GM21717 (cell line): Measurements from ENCODE around the gene NFIX.

Experiments used
- ATAC-seq: cut with Tn5 transposase; IDR thresholded peaks from one replicate; pipeline ENCODE4 v1.9.1; 2021; ENCODE audit warnings: mild to moderate bottlenecking, moderate library complexity; ENCODE audit not compliant: unreplicated experiment

NFIX gene

DNA sequence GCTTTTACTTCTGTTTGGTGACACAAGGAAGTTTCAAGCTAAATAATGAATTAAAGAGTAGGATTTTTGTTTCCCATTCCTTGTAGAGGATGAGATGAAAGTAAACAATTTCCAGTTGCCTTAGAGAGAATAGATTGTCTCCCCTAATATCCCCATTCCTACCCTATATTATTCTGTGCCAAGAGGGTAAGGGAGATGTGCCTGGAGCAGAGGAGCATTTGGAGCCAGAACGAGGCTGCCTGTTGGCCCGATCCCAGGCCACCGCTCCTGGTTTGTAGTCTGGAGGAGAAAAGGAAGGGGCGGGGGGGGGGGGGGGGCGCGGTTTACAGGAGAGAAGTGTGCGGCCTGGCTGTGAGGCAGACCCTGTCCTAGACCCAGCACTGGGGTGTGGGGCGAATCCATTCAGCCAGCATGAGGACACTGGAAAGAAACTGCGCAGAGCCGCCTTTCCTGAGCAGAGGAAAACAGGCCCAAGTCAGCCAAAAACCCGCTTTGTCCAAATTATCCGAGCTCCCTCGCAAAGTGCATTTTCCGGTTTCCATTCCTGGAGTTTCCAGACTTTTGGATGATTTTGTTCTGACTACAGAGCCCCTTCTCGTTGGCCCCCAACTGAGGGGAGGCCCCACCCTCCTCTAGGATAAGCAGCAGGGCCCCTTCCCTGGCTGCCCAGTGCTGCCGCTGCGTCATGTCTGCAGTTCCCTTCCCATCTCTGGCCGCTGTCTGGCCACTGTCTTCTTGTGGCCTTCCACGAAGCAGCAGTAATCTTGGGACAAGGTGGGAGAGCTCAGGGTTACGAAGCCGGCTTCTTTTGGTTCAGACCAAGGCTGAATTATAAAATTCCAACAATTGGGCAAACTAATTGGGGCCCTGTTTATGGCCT lies 23.0 kb downstream of the NFIX start:
- no peak for ATAC-seq

DNA sequence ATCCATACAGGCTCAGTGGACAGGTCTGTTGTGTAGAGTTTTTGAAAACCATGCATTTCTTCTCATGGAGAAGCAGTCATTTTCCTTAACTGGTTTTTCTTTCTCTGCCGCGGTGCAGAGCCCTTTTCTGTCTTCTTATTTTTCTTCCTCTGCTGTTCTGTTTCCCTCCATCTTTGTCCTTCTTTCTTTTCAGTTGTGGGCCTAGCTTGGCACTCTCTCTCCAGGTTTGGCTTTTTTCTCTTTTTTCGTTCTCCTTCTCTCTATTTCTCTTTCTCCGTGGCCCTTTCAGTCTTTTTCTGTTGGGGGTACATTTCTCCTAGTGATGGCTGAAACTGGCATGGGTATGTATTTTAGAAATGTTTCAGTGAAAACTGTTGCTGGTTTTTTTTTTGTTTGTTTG lies 24.1 kb downstream of the NFIX start:
- no peak for ATAC-seq

DNA sequence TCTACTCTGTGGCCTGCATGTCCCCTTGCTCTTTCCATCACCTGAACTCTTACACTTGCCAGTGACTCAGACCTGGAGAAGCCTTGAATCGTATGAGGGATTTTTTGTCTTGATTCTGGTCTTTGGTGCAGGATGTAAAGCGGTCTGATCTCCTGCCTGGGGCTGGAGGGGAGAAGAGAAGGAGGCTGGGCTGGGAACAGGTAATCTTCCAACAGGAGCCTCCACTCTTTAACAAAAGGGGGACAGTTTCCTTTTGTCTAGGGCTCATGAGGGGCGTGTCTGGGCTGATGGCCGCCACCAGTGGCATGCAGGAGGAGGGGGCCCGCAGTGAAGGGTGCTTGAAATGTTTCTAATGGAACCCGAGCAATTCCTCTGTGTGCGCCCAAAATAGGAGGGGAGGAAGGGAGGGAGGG lies 24.7 kb downstream of the NFIX start:
- ATAC-seq: no peak

DNA sequence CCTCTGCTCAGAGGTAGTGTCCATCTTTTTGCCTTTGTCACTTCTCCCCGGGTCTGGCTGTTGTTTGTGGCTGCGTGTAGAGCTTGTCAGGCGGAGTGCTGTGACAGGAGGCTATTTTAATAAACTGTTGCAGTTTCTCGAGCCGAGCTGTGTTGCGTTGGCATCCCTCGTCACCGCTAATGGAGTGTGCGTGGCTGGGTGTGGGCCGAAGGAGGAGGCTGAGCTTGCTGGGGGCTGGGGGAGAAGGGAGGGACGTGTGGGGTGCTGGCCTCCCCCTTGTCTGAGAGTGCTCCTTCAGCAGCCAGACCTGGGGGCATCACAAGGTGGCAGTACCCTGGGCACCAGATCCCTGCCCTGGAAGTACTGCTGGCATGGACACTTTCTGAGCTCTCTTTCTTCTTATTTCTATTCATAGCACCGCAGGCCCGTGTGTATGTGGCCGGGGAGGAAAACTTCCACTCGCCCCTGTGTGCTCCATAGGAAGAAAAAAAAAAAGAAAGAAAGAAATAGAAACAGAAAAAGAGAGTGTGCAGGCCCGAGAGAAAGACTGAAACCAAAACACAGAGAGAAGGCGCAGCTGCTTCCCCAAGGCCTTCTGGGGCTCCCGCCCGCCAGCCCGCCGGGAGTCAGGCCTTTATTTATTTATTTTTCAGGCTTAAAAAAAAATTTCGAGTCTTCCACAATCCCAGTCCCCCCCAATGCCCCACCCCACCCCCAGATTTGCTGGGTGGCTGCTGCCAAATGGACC lies 27.0 kb downstream of the NFIX start:
- no peak for ATAC-seq

DNA sequence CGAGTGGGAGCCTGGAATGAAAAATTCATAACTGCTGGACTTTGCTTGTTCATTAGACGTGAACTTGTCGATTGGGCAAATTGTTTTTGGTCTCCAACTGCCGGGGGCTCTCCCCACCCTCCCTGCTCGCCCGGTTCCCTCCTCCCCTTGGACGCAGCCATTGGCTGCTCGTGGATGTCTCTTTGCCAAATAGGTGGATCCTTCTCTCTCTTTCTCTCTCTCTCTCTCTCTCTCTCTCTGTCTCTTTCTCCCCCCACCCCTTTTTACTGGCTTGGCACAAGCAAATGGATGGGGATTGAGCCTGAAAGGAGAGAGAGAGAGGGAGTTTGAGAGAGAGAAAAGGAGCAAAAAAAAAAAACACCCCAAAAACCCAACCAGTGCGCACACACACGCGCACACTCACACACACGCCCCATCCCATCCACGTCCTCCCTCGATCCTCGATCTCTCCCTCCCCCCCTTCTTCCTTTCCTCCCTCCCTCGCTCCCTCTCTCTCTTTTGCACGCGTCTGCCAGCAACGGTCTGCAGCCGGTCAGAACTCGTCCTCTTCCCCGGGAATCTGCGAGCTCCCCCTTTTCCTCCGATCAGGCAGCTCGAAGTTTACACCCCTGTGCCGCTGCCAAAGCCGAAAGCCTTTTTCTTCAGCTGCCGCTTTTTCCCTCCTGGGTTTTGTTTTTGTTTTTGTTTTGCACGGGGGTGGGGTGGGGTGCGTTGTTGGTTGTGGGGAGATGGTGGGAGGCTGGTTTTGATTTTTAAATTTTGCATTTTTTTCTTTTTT lies 27.8 kb downstream of the NFIX start:
- ATAC-seq: no peak

DNA sequence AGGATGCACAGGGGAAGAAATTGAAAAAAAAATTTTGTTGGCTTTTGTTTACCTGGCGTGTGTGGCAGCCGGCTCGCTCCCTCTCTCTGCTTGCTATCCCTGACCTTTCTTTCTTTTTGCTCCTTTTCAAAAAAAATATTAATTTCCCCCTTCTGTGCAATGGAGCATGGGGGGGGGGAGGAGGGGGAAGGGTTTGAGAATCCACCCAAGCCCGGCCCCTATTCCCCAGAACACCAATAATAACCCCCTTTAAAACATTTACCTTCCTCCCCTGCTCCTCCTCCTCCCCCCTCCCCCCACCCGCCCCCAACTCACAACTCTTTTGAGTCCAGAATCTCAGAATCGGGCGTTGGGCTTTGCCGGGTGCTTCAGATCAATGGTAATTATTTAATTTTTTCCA lies 28.4 kb downstream of the NFIX start:
- ATAC-seq: no peak

DNA sequence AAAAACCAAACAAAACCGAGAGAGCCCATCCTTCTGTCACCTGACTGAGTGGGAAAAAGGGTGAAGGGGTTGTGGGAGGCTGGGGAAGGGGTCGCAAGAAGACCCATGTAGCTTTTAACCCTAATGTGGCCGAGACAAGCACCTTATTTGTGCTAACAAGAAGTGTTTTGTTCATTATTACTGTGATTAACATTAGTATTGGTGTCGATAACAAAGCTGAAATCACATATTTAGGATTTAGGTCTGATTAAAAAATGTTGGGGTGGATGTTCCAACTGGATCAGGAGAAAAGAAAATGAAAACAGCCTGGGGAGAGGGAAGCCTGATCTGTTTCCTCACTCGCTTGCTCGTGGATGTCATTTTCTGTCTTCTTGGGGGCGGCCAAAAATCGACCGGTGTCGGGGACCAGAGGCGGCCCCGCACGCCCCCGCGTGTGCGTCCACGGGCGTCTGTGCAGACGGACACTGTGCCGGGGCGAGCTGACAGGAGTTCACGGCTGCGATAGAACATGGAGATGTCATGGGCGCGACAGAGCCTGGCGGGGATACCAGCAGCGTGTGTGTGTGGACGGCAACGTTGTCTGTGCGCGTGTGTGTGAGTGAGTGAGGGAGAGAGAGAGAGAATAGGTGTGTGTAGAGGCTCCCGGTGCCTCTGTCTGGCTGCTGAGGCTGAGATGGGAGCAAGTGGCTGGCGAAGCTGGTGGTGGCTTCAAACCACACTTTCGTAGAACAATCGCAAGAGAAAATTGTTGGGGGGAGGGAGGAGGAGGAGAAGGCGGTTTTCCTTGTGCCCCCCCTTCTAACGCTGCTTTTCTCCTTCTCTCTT lies 29.1 kb downstream of the NFIX start:
- ATAC-seq: no peak

DNA sequence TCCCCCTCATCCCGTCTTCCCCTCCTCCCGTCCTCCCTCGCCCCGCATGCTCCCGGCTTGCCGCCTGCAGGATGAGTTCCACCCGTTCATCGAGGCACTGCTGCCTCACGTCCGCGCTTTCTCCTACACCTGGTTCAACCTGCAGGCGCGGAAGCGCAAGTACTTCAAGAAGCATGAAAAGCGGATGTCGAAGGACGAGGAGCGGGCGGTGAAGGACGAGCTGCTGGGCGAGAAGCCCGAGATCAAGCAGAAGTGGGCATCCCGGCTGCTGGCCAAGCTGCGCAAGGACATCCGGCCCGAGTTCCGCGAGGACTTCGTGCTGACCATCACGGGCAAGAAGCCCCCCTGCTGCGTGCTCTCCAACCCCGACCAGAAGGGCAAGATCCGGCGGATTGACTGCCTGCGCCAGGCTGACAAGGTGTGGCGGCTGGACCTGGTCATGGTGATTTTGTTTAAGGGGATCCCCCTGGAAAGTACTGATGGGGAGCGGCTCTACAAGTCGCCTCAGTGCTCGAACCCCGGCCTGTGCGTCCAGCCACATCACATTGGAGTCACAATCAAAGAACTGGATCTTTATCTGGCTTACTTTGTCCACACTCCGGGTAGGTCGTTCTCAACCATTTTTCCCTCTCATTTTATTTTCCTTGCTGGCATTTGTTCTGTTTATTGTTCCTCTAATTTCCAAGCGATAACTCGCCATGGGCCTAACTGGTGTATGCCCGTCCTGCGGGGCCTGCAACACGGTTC lies 29.8 kb downstream of the NFIX start:
- no peak for ATAC-seq

DNA sequence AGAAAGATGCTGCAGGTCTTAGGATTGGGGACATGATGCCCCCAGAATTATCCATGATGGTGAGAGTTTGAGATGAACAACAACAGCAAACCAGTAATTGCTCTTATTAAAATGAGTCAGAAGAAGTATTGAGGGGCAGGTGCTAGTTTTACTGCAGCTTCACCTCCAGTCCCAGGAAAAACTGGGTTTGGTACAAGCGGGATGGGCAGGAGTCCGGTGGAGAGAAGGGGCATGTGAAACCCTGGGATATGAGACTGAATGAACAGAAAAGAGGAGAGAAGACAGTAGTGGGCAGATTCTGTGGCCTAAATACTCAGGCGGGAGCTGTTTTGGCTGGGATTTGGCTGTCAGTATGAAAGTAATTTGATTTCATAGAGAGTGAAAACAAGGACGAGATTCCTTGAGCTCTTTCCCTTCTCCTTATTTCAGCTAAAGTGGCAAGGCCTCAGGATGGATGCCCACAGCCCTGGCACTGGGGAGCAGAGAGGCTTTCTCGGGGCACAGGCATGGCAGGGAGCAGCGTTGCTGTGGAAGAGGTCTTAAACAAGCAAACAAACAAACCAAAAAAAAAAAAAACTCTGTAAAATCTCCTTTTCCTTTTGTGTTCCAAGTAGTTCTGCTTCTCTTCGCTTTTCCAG lies 30.7 kb downstream of the NFIX start:
- no peak for ATAC-seq

DNA sequence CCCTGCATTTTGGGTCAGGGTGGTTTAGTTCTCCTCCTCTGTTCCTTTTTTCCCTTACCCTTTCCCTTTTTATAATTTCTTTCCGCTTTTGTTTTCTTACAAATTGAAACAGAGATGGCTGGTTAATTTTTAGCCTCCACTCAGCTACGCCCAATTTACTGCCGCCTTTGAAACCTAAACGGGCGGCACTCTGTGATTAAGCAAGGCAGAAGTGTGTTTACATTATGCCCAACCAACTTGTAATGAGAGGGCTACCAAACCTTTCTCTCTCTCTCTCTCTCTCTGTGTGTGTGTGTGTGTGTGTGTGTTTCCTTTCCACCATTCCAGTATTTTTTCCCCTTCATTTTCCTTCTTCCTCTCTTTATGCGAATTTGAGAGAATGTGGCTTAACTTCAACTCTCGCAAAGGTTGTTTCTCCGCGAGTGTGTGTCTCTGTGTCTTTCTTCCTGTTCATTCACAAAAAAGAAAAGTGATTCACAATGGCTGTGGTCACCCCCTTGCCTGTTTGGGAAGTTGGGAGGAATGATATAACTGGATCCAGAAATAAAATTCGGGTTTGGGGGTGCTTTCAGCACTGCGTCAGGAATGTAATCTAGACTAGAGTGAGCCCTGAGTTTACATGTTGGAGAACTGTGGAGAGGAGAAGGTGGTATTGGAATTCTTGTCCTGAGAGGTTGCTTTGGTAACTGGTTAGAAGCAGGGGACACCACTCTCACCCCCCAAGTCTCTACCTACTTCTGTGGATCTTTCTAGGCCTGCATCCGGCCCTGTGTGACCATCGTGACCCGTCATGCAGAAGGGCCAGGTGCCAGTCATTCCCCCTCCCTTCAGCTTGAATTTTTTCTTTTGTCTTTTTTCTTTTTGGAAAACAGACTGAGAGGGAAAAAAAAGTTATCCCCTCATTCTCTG lies 31.4 kb downstream of the NFIX start:
- no peak for ATAC-seq

DNA sequence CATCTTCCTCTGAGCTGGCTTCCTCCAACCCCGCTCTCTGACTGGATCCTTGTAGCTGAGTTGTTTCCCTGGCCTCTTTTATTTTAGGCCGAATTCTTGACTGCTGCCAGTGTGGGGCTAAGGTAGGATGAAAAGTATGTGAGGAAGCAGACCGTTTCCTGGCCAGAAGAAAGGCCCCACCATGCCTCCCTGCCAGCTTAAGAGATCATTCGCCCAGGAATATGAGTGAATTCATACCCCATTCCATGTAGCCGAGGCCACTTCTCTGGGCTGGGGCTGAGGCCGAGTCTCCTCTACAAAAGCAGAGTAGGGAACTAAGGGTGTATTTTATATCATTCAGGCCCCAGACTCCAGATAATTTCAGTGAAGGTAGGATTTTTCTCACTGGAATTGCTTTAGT lies 32.3 kb downstream of the NFIX start:
- no peak for ATAC-seq

DNA sequence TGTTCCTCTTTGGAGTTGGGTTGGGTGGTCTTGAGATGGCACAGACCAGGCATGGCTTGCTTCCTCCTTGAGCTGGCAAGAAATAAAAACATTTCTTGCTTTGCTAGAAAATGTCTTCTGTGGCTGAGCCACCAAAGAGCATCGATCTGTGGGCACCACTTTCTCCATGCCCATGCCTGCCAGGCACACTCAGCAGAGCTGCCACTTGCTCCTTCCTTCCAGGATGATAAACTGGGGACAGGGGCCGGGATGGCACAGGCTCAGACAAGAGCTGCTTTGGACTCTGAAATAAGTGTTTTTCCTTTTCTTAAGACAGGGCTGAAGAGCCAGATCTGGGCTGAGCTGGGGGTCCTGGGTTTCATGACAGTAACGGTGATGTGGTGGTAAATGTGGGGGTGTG lies 32.8 kb downstream of the NFIX start:
- ATAC-seq: no peak

DNA sequence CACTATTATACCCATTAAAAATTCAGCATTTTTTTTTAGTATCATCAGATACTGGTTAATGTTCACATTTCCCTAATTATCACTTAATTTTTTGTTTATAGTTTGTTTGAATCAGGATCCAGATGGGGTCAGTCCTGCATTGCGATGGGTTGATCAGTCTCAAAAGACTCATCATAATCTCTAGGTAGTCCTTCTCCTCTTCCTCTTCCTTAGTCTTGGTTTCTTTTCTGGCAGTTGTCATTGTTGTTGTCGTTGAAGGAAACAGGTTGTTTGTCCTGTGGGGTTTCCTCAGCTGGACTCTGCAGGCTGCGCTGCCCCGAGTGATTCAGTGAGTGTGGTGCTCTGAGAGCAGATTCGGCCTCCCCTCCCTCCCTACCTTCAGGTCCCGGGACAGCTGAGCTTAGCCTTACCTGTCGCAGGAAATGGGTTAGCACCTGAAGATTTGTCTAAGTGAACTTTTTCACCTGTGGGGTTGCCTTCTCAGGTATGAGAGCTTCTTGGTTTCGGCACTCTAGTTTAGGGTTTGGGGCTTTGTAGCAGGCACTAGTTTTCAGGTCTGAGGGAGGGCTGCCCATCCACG lies 34.1 kb downstream of the NFIX start:
- ATAC-seq: no peak

DNA sequence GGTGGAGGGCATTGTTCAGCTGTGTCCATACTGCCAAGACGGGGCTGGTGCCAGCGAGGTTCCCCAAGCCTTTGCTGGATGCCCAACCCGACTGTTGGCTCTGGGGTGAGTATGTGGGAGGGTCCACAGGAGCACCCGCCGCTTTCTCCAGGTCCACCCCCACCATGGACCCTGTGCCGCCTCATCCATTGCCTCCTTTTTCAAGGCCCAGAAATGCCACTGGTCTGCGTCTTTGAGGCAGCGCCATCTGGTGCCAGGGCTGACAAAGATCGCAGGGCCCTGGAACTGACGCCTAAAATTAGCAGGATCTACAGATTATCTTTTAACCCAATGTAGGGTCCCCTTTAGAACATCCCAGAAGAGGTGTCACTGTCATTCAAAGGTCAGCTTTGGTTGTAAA lies 34.6 kb downstream of the NFIX start:
- no peak for ATAC-seq

DNA sequence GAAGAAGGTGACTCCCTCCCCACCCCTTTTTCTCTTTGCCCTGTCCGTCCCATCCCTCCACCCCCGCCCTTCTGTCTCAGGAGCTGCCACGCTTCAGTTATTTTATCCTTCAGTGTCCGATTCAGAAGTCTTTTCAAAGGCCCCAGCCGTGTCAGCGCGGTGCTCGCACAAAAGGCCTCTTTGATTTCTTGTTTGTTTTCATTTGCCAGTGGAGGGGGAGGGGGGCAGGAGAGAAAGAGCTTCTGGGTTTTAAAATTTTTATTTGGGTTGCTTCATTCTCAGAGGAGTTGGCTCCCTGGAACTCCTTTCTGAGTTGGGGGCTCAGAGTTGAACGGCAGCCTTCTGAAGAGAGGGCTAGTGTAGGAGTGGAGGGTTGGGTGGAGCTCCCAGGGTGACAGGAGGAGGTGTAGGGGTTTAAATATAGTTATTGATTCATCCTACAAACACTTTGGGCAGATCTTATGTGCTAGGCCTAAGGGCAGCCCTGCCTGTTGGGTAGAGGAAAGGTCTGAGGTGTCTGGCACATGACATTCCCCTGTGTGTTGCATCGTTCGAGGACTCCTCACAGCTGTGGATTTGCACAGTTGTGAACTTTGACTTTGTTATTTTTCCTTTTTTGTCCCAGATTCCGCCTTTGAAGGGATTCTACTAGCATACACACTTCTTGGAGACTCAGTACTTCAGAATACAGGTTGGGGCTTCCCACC lies 36.8 kb downstream of the NFIX start:
- ATAC-seq: no peak

DNA sequence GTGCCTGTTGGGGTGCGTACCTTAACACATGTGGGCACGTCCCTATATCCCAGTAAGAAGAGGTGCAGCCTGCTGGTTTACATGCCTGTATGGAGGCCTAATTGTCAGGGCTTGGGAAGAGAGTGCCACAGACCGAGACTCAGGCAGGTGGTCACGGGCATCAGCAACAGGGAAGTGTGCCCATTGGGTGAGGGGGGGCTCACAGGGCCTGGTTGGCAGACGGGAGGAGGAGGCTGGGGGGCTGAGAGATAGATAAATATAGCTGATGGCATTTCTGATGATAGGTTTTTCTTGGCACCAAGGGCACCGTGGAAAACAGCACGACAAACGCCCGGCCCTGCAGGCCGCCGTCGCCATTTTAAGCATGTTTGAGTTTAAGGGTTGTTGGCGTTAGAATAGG lies 37.6 kb downstream of the NFIX start:
- ATAC-seq: no peak

DNA sequence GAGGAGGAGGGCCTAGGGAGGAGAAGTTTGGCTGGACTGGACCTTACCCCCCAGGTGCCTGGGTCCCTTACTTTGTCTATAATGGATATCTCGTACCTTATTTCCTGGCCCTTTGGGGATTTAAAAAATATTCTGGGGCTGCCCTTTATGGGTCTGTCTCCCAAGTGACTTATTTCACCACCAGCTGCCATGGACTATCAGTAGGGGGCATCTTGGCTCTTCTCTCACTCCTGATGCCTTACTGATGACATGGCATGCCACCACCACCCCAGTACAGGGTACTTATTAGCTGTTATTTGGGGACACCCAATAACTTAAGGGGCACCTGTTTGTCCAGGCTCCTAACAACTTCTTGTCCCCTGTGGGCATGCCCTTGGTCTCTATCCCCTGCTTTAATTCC lies 38.0 kb downstream of the NFIX start:
- no peak for ATAC-seq
